ENCODE results near the gene TCERG1. TPM values are rescaled to one million over a fixed set of nuclear protein-coding genes. Genes with fewer than 3 reads are reported as not detected.

TCERG1 gene
- 100 to 1,000 TPM in 1 of 2 donors, 10 to 100 TPM in 1; 82.3 to 133 TPM for total RNA-seq

GRCh38 chr5:146446861-146447733, at the start of gene TCERG1:
Gene TCERG1 (plus strand): TSS chr5:146447333. CDS start chr5:146447350, 17 bp downstream.
- Mint-ChIP-seq H3K4me3 (peak within 1 kb of the TSS; percentile 98), H3K36me3 (peaks cover 10% of the 10 kb centered on the region), H3K4me1 (ENCODE audit: low read depth in 2 of 2) (peaks cover 24 to 32% of the 10 kb centered on the region in 2 donors), H3K27me3 (no peaks in the 10 kb centered on the region), H3K27ac (peak within 1 kb of the TSS; percentile 97 to 98), H3K9me3 (no peaks in the 10 kb centered on the region)
- peak; percentile 94 to 97 for ATAC-seq
- DNase-seq (ENCODE audit: low spot score), result peak; percentile 98

- no peak overlapping the region for H3K4me3 Mint-ChIP-seq
- H3K36me3 Mint-ChIP-seq, result no peaks in the 10 kb centered on the region
- DNase-seq (ENCODE audit: low spot score) (no peak), ATAC-seq (peak in 1 of 2 donors; percentile 6)
- peaks cover 35 to 54% of the 10 kb centered on the region in 2 donors for H3K27me3 Mint-ChIP-seq
- H3K9me3 Mint-ChIP-seq, result no peaks in the 10 kb centered on the region
- no peaks in the 10 kb centered on the region for H3K4me1 Mint-ChIP-seq (ENCODE audit: low read depth in 2 of 2)
- no peak overlapping the region for H3K27ac Mint-ChIP-seq
Measured at GRCh38 chr5:146398826-146399225, 48.3 kb upstream of the TCERG1 start.

GRCh38 chr5:146399481-146399880, 47.7 kb upstream of the TCERG1 start:
- H3K27ac Mint-ChIP-seq, result no peak overlapping the region
- peaks cover 34 to 48% of the 10 kb centered on the region in 2 donors for H3K27me3 Mint-ChIP-seq
- no peak overlapping the region for H3K4me3 Mint-ChIP-seq
- H3K4me1 Mint-ChIP-seq (ENCODE audit: low read depth in 2 of 2), result no peaks in the 10 kb centered on the region
- no peak for ATAC-seq
- no peak for DNase-seq (ENCODE audit: low spot score)
- no peaks in the 10 kb centered on the region for H3K9me3 Mint-ChIP-seq
- no peaks in the 10 kb centered on the region for H3K36me3 Mint-ChIP-seq

GRCh38 chr5:146400201-146400600, 46.9 kb upstream of the TCERG1 start:
- Mint-ChIP-seq H3K9me3 (no peaks in the 10 kb centered on the region), H3K4me1 (ENCODE audit: low read depth in 2 of 2) (no peaks in the 10 kb centered on the region), H3K27me3 (peaks cover 30 to 40% of the 10 kb centered on the region in 2 donors), H3K4me3 (no peak overlapping the region), H3K27ac (no peak overlapping the region), H3K36me3 (no peaks in the 10 kb centered on the region)
- no peak for DNase-seq (ENCODE audit: low spot score)
- peak in 1 of 2 donors; percentile 41 for ATAC-seq

- Mint-ChIP-seq H3K4me1 (ENCODE audit: low read depth in 2 of 2) (no peaks in the 10 kb centered on the region), H3K9me3 (no peaks in the 10 kb centered on the region), H3K4me3 (no peak overlapping the region), H3K27me3 (peaks cover 30 to 40% of the 10 kb centered on the region in 2 donors), H3K36me3 (no peaks in the 10 kb centered on the region), H3K27ac (no peak overlapping the region)
- DNase-seq (ENCODE audit: low spot score), result no peak
- ATAC-seq, result no peak
Measured at GRCh38 chr5:146401021-146401420, 46.1 kb upstream of the TCERG1 start.

- ATAC-seq (no peak), DNase-seq (ENCODE audit: low spot score) (no peak)
- no peak overlapping the region for H3K27ac Mint-ChIP-seq
- no peaks in the 10 kb centered on the region for H3K36me3 Mint-ChIP-seq
- no peaks in the 10 kb centered on the region for H3K4me1 Mint-ChIP-seq (ENCODE audit: low read depth in 2 of 2)
- H3K27me3 Mint-ChIP-seq, result peaks cover 24 to 30% of the 10 kb centered on the region in 2 donors
- no peak overlapping the region for H3K4me3 Mint-ChIP-seq
- H3K9me3 Mint-ChIP-seq, result no peaks in the 10 kb centered on the region
Measured at GRCh38 chr5:146402949-146403348, 44.2 kb upstream of the TCERG1 start.

GRCh38 chr5:146409054-146409671, 38.0 kb upstream of the TCERG1 start:
- Mint-ChIP-seq H3K27ac (no peak overlapping the region), H3K36me3 (no peaks in the 10 kb centered on the region), H3K4me1 (ENCODE audit: low read depth in 2 of 2) (no peaks in the 10 kb centered on the region), H3K4me3 (no peak overlapping the region), H3K27me3 (peaks cover 6 to 16% of the 10 kb centered on the region in 2 donors), H3K9me3 (no peaks in the 10 kb centered on the region)
- DNase-seq (ENCODE audit: low spot score) (no peak), ATAC-seq (no peak)

GRCh38 chr5:146410272-146410671, 36.9 kb upstream of the TCERG1 start:
- no peak overlapping the region for H3K27ac Mint-ChIP-seq
- no peaks in the 10 kb centered on the region for H3K36me3 Mint-ChIP-seq
- H3K27me3 Mint-ChIP-seq, result peaks cover 6 to 16% of the 10 kb centered on the region in 2 donors
- no peak overlapping the region for H3K4me3 Mint-ChIP-seq
- ATAC-seq, result no peak
- H3K9me3 Mint-ChIP-seq, result no peaks in the 10 kb centered on the region
- no peak for DNase-seq (ENCODE audit: low spot score)
- H3K4me1 Mint-ChIP-seq (ENCODE audit: low read depth in 2 of 2), result no peaks in the 10 kb centered on the region

- Mint-ChIP-seq H3K9me3 (no peaks in the 10 kb centered on the region), H3K27me3 (peaks cover 23 to 30% of the 10 kb centered on the region in 2 donors), H3K4me3 (no peak overlapping the region), H3K36me3 (no peaks in the 10 kb centered on the region), H3K27ac (no peak overlapping the region), H3K4me1 (ENCODE audit: low read depth in 2 of 2) (no peaks in the 10 kb centered on the region)
- ATAC-seq (no peak), DNase-seq (ENCODE audit: low spot score) (no peak)
Measured at GRCh38 chr5:146419696-146420095, 27.4 kb upstream of the TCERG1 start.

GRCh38 chr5:146425023-146425422, 22.1 kb upstream of the TCERG1 start:
- H3K27me3 Mint-ChIP-seq, result peaks cover 30 to 35% of the 10 kb centered on the region in 2 donors
- DNase-seq (ENCODE audit: low spot score) (no peak), ATAC-seq (no peak)
- no peaks in the 10 kb centered on the region for H3K9me3 Mint-ChIP-seq
- no peak overlapping the region for H3K27ac Mint-ChIP-seq
- H3K4me1 Mint-ChIP-seq (ENCODE audit: low read depth in 2 of 2), result peaks cover 0 to 4% of the 10 kb centered on the region in 2 donors
- no peak overlapping the region for H3K4me3 Mint-ChIP-seq
- H3K36me3 Mint-ChIP-seq, result no peaks in the 10 kb centered on the region

GRCh38 chr5:146426305-146426704, 20.8 kb upstream of the TCERG1 start:
- DNase-seq (ENCODE audit: low spot score) (no peak), ATAC-seq (no peak)
- Mint-ChIP-seq H3K4me1 (ENCODE audit: low read depth in 2 of 2) (peaks cover 0 to 4% of the 10 kb centered on the region in 2 donors), H3K27ac (no peak overlapping the region), H3K9me3 (no peaks in the 10 kb centered on the region), H3K27me3 (peaks cover 29 to 35% of the 10 kb centered on the region in 2 donors), H3K4me3 (no peak overlapping the region), H3K36me3 (no peaks in the 10 kb centered on the region)

GRCh38 chr5:146426853-146427618, 20.1 kb upstream of the TCERG1 start:
- no peak overlapping the region for H3K4me3 Mint-ChIP-seq
- no peaks in the 10 kb centered on the region for H3K9me3 Mint-ChIP-seq
- peak in 1 of 2 donors; percentile 53 for ATAC-seq
- H3K4me1 Mint-ChIP-seq (ENCODE audit: low read depth in 2 of 2), result peaks cover 0 to 4% of the 10 kb centered on the region in 2 donors
- no peaks in the 10 kb centered on the region for H3K36me3 Mint-ChIP-seq
- peaks cover 26 to 35% of the 10 kb centered on the region in 2 donors for H3K27me3 Mint-ChIP-seq
- H3K27ac Mint-ChIP-seq, result no peak overlapping the region
- DNase-seq (ENCODE audit: low spot score), result no peak

- H3K4me1 Mint-ChIP-seq (ENCODE audit: low read depth in 2 of 2), result peaks cover 0 to 4% of the 10 kb centered on the region in 2 donors
- H3K27ac Mint-ChIP-seq, result no peak overlapping the region
- H3K36me3 Mint-ChIP-seq, result no peaks in the 10 kb centered on the region
Measured at GRCh38 chr5:146427619-146427997, 19.5 kb upstream of the TCERG1 start.

More at GRCh38 chr5:146427619-146427997, 19.5 kb upstream of the TCERG1 start:
- DNase-seq (ENCODE audit: low spot score) (no peak), ATAC-seq (no peak)
- no peaks in the 10 kb centered on the region for H3K9me3 Mint-ChIP-seq
- H3K4me3 Mint-ChIP-seq, result no peak overlapping the region
- peaks cover 29 to 35% of the 10 kb centered on the region in 2 donors for H3K27me3 Mint-ChIP-seq

Data from natural killer cell treated with Interleukin-12 subunit alpha and Interleukin-12 subunit beta and Interleukin-15 and Interleukin-18, amount 100 ng/mL, for 72 hours (primary cell).